Activated CD4-positive, alpha-beta T cell treated with anti-CD3 and anti-CD28 coated beads, Interleukin-2, Interleukin-6, amounts not matched to agents 100 ng/mL and 50 ng/mL, durations not matched to agents 16 hours and 8 hours (primary cell): ENCODE data around the gene ERCC8.
A peak's percentile ranks its signal among the peaks of the same experiment; 100 is the strongest.
"Not testable (repeated sequence)": the region's sequence is repeated elsewhere in the genome, so short reads cannot be mapped to it uniquely, and the experiment has no call there.

Experiments
- DNase-seq: peaks from one replicate; pipeline ENCODE4 v3.0.0-alpha.2; 2020

Gene ERCC8

DNA sequence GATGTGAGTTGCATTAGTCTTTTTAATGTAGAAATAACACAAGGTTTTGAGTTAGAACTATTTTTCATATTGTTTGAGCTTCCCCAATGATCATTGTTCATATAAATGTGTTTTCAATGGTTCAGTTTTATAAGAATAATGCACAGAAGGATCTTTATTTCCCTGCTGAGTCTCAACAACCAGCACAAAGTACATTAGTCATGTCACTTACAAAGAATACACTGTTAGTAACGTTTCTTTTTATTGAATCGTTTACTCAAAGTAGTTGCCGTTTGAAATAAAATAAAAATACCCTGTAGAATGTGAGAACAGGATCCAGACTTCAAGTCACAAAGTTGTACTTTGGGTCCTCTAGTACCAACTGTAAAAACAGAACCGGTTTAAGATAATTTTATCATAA lies 41.5 kb downstream of the ERCC8 start:
- no peak for DNase-seq

- DNase-seq, result no peak
Measured at GRCh38 chr5:60896991-60897390, 47.9 kb downstream of the ERCC8 start.

- no peak for DNase-seq
Measured at GRCh38 chr5:60893521-60893920, 51.3 kb downstream of the ERCC8 start.

- no peak for DNase-seq
Measured at GRCh38 chr5:60891667-60892066, 53.2 kb downstream of the ERCC8 start.

DNA sequence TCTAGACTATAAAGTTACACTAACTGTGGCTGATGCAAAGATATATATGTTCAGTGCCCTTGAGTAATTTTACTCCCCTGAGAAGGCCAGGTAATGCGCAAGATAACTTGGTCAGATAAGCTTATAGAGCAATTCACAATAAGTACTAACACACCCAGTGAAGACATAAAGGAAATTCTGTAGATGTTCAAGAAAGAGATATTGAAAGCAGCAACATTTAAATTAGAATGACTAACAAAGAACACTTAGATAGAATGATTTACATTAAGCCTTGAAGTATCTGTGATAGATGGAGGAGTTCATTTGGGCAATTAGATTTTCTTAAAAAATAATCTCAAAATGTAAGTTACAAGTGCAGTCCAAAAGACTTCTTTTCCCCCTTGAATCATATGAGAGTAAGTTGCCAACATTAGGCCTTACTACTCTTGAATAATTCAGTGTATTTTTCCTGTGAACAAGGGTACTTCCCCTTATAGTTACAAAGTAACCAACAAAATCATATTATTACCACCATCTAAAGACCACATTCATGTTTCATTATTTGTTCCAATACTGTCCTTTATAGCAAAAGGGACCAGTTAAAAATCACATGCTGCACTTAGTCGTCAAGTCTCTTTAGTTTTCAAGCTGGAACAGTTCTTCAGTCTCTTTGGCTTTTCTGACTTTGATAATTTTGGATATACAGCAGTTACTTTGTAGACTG lies 56.4 kb downstream of the ERCC8 start:
- DNase-seq, result no peak

DNA sequence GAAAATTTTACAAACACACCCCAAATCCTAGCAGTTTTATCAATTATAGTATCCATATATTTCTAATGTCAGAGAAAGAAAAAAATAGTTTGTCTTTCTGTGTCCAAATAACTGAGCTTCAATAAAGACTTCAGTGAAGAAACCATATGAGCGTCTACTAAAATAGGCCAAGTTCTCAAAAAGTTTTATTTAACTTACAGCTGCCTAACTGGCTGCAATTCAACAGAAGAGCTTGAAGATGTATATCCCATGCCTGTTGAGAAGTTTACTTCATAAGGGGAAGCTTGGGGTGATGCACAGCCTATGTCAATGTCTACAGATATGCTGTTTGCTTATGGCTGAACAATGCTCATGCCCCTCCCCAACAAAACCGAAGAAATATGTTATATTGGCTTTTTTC lies 57.1 kb downstream of the ERCC8 start:
- DNase-seq, result no peak

GRCh38 chr5:60887096-60887495 lies 57.8 kb downstream of the ERCC8 start:
- DNase-seq, result no peak

GRCh38 chr5:60886158-60886557 lies 58.7 kb downstream of the ERCC8 start:
- no peak for DNase-seq

- DNase-seq, result no peak
Measured at GRCh38 chr5:60883229-60883628, 61.6 kb downstream of the ERCC8 start.

DNA sequence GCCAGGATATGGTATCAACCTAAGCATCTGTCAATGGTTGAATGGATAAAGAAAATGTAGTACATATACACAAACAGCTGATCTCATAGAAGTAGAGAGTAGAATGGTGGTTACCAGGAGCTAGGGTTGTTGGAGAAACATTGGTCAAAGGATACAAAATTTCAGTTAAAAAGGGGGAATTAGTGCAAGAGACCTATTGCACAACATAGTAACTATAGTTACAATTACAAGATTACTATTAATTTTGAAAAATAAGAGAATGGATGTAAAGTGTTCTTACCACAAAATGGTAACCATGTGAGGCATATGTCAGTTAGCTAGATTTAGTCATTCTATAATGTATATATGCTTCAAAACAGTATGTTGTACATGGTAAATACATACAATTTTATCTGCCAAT lies 72.0 kb downstream of the ERCC8 start:
- DNase-seq, result no peak

GRCh38 chr5:60870857-60871256 lies 74.0 kb downstream of the ERCC8 start:
- DNase-seq, result no peak

GRCh38 chr5:60860572-60860971 lies 84.3 kb downstream of the ERCC8 start:
- not testable (repeated sequence) for DNase-seq

- no peak for DNase-seq
Measured at GRCh38 chr5:60856066-60856465, 88.8 kb downstream of the ERCC8 start.

GRCh38 chr5:60852940-60853339 lies 91.9 kb downstream of the ERCC8 start:
- DNase-seq, result no peak

- no peak for DNase-seq
Measured at GRCh38 chr5:60852317-60852716, 92.6 kb downstream of the ERCC8 start.

- no peak for DNase-seq
Measured at GRCh38 chr5:60851626-60852025, 93.2 kb downstream of the ERCC8 start.

- DNase-seq, result no peak
Measured at GRCh38 chr5:60846298-60846697, 98.6 kb downstream of the ERCC8 start.

GRCh38 chr5:60843936-60844905 lies 100.6 kb downstream of the ERCC8 start, which contains the start of gene ELOVL7:
Gene ELOVL7 (minus strand): TSS chr5:60844269. CDS start chr5:60787397, 56,872 bp downstream.
- peak; percentile 62 for DNase-seq

DNA sequence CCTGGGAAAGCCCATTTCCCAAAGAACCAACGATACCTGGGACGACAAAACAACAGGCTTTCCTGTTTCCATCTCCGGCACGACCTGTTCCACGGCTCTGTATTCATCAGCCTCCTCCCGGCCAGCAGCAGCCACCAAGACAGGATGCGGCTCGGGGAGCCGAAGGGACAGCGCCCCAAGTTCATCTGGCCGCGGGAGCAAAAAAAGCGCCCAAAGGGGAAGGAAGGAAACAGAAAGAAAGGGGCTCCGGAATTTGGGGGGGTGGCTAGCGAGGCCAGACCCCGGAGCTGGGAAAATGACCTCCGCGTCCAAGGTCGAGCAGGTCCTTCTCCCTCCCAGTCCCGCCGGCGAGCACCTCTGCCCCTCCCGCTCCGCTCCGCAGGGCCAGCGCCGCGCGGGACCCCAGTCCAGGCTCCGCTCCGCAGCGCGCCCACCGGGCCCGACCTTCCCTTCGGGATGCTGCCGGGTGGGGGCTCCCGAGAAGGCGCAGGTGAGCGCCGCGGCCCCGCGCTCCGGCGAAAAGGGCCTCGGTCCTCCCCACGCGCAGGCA lies 101.4 kb downstream of the ERCC8 start:
- DNase-seq, result no peak

DNA sequence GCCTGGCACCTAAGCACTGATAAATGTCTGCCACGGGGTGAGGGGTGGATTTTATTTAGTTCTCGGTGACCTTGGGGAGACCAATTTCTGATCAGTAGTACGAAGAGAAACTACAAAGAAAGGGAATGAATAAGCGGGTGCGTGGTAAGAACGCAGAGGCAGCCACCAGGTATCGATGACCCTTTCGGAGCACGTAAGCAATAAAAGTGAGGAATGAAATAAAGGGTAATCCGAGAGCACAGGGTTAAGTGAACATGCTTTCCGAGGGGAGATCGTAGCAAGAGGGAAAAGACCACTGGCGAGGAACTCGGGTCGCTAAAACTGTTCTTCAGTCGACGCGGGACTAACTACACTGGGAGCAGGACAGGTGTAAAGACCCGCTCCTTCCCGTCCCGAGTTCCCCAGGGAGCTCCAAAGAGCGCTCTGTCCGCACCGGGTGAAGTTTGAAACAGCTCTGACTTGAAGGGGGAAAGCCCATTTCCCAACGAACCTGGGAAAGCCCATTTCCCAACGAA lies 101.9 kb downstream of the ERCC8 start:
- DNase-seq, result no peak

- DNase-seq, result no peak
Measured at GRCh38 chr5:60841361-60841760, 103.5 kb downstream of the ERCC8 start.

GRCh38 chr5:60836131-60836530 lies 108.7 kb downstream of the ERCC8 start:
- no peak for DNase-seq

GRCh38 chr5:60835554-60835953 lies 109.3 kb downstream of the ERCC8 start:
- DNase-seq, result no peak
